ENCODE measurements around the gene HLA-B.
"Not testable (repeated sequence)": the region's sequence is repeated elsewhere in the genome, so short reads cannot be mapped to it uniquely, and the experiment has no call there.

The HLA-B gene

GRCh38 chr6:31393932-31394331 is 37.0 kb upstream of the HLA-B start:
- Histone ChIP-seq H3F3A (ENCODE audit: control insufficient read depth, insufficient read depth) (peaks cover 5% of the 10 kb centered on the region), H3K36me3 (ENCODE audit: control insufficient read depth, low read length) (no peaks in the 10 kb centered on the region; the same call in 1 of the 2 replicates), H3K27ac (ENCODE audit: low read depth, low read length) (no peak overlapping the region), H3K27me3 (ENCODE audit: control insufficient read depth, low read length) (no peaks in the 10 kb centered on the region), H3K9me2 (replicated peaks; ENCODE audit: control insufficient read depth, low read length) (no peaks in the 10 kb centered on the region), H3K9me3 (ENCODE audit: control insufficient read depth, insufficient read depth, low read length) (no peaks in the 10 kb centered on the region), H3K79me2 (ENCODE audit: control insufficient read depth, low read length) (peaks cover 18% of the 10 kb centered on the region), H3K4me2 (ENCODE audit: low read length) (no peak overlapping the region), H3K4me1 (ENCODE audit: control insufficient read depth, low read length) (peaks cover 34% of the 10 kb centered on the region), H4K20me1 (ENCODE audit: control insufficient read depth, insufficient read depth, low read depth, low read length) (no peaks in the 10 kb centered on the region), H3K4me3 (ENCODE audit: low read length) (no peak overlapping the region)
- no peak for TF ChIP-seq CTCF (IDR thresholded peaks at IDR 0.05; ENCODE audit: low read depth, low read length, poor library complexity, severe bottlenecking)
- TF ChIP-seq EZH2phosphoT487 (IDR thresholded peaks at IDR 0.05; ENCODE audit: borderline replicate concordance, low read length) = no peak

GRCh38 chr6:31389802-31390132 is 32.8 kb upstream of the HLA-B start:
- H3K4me1 ChIP-seq (ENCODE audit: control insufficient read depth, low read length) = peaks cover 11% of the 10 kb centered on the region
- not testable (repeated sequence) for H3K9me3 ChIP-seq (ENCODE audit: control insufficient read depth, insufficient read depth, low read length); H3K79me2 ChIP-seq (ENCODE audit: control insufficient read depth, low read length); H3F3A ChIP-seq (ENCODE audit: control insufficient read depth, insufficient read depth); H3K4me3 ChIP-seq (ENCODE audit: low read length); H3K4me2 ChIP-seq (ENCODE audit: low read length); H3K27ac ChIP-seq (ENCODE audit: low read depth, low read length); H3K36me3 ChIP-seq (ENCODE audit: control insufficient read depth, low read length); H3K27me3 ChIP-seq (ENCODE audit: control insufficient read depth, low read length); H3K9me2 ChIP-seq (replicated peaks; ENCODE audit: control insufficient read depth, low read length); H4K20me1 ChIP-seq (ENCODE audit: control insufficient read depth, insufficient read depth, low read depth, low read length)

- H3F3A ChIP-seq (ENCODE audit: control insufficient read depth, insufficient read depth); H3K4me3 ChIP-seq (ENCODE audit: low read length); H3K27ac ChIP-seq (ENCODE audit: low read depth, low read length); H3K4me2 ChIP-seq (ENCODE audit: low read length); H3K9me2 ChIP-seq (replicated peaks; ENCODE audit: control insufficient read depth, low read length); H3K9me3 ChIP-seq (ENCODE audit: control insufficient read depth, insufficient read depth, low read length); H3K36me3 ChIP-seq (ENCODE audit: control insufficient read depth, low read length); H3K79me2 ChIP-seq (ENCODE audit: control insufficient read depth, low read length); H3K27me3 ChIP-seq (ENCODE audit: control insufficient read depth, low read length); H4K20me1 ChIP-seq (ENCODE audit: control insufficient read depth, insufficient read depth, low read depth, low read length): not testable (repeated sequence)
- H3K4me1 ChIP-seq (ENCODE audit: control insufficient read depth, low read length) = peaks cover 11% of the 10 kb centered on the region
Measured at GRCh38 chr6:31388916-31389801, 32.2 kb upstream of the HLA-B start.

- Histone ChIP-seq H3F3A (ENCODE audit: control insufficient read depth, insufficient read depth) (no peaks in the 10 kb centered on the region), H3K79me2 (ENCODE audit: control insufficient read depth, low read length) (no peaks in the 10 kb centered on the region), H3K27me3 (ENCODE audit: control insufficient read depth, low read length) (0 out of 2 replicates have a peak, but pooled peaks cover 3% of the 10 kb centered on the region), H3K36me3 (ENCODE audit: control insufficient read depth, low read length) (no peaks in the 10 kb centered on the region), H4K20me1 (ENCODE audit: control insufficient read depth, insufficient read depth, low read depth, low read length) (no peaks in the 10 kb centered on the region), H3K4me3 (ENCODE audit: low read length) (no peak overlapping the region), H3K9me2 (replicated peaks; ENCODE audit: control insufficient read depth, low read length) (no peaks in the 10 kb centered on the region), H3K9me3 (ENCODE audit: control insufficient read depth, insufficient read depth, low read length) (no peaks in the 10 kb centered on the region), H3K27ac (ENCODE audit: low read depth, low read length) (no peak overlapping the region), H3K4me2 (ENCODE audit: low read length) (no peak overlapping the region), H3K4me1 (ENCODE audit: control insufficient read depth, low read length) (peaks cover 11% of the 10 kb centered on the region)
- TF ChIP-seq EZH2phosphoT487 (IDR thresholded peaks at IDR 0.05; ENCODE audit: borderline replicate concordance, low read length) = no peak
Measured at GRCh38 chr6:31386977-31387376, 30.0 kb upstream of the HLA-B start.

- Histone ChIP-seq H3K27ac (ENCODE audit: low read depth, low read length) (no peak overlapping the region), H3K4me2 (ENCODE audit: low read length) (no peak overlapping the region), H3K9me3 (ENCODE audit: control insufficient read depth, insufficient read depth, low read length) (no peaks in the 10 kb centered on the region), H3F3A (ENCODE audit: control insufficient read depth, insufficient read depth) (no peaks in the 10 kb centered on the region), H3K79me2 (ENCODE audit: control insufficient read depth, low read length) (no peaks in the 10 kb centered on the region), H4K20me1 (ENCODE audit: control insufficient read depth, insufficient read depth, low read depth, low read length) (no peaks in the 10 kb centered on the region), H3K4me3 (ENCODE audit: low read length) (no peak overlapping the region), H3K36me3 (ENCODE audit: control insufficient read depth, low read length) (no peaks in the 10 kb centered on the region), H3K4me1 (ENCODE audit: control insufficient read depth, low read length) (peaks cover 10% of the 10 kb centered on the region), H3K9me2 (replicated peaks; ENCODE audit: control insufficient read depth, low read length) (no peaks in the 10 kb centered on the region), H3K27me3 (ENCODE audit: control insufficient read depth, low read length) (0 out of 2 replicates have a peak, but pooled peaks cover 3% of the 10 kb centered on the region)
- TF ChIP-seq CTCF (IDR thresholded peaks at IDR 0.05; ENCODE audit: low read depth, low read length, poor library complexity, severe bottlenecking) (no peak), EZH2phosphoT487 (IDR thresholded peaks at IDR 0.05; ENCODE audit: borderline replicate concordance, low read length) (no peak)
Measured at GRCh38 chr6:31386099-31386498, 29.1 kb upstream of the HLA-B start.

All from DOHH2 (cell line).